ENCODE results near the gene GDI2.
A peak's percentile ranks its signal among the peaks of the same experiment; 100 is the strongest.
"Not testable (repeated sequence)": the region's sequence is repeated elsewhere in the genome, so short reads cannot be mapped to it uniquely, and the experiment has no call there.

GDI2 gene

GRCh38 chr10:5827841-5828240, 14.6 kb upstream of the GDI2 start:
- ATAC-seq, result no peak

GRCh38 chr10:5826511-5826910, 13.3 kb upstream of the GDI2 start:
- ATAC-seq, result not testable (repeated sequence)

- no peak for ATAC-seq
These were observed 5.7 kb upstream of the GDI2 start for GRCh38 chr10:5818894-5819293.

GRCh38 chr10:5818048-5818331, 4.8 kb upstream of the GDI2 start:
- no peak for ATAC-seq

- ATAC-seq, result no peak
These were observed 4.3 kb upstream of the GDI2 start for GRCh38 chr10:5817322-5818047.

- ATAC-seq, result no peak
These were observed 2.9 kb upstream of the GDI2 start for GRCh38 chr10:5816170-5816569.

- ATAC-seq, result no peak
These were observed 1.2 kb upstream of the GDI2 start for GRCh38 chr10:5814110-5815107.

GRCh38 chr10:5813091-5813340, 218 bp downstream of the GDI2 start:
- peak; percentile 21 to 23 for ATAC-seq

- peak; percentile 13 to 25 for ATAC-seq
These were observed 747 bp downstream of the GDI2 start for GRCh38 chr10:5812283-5813090.

GRCh38 chr10:5811387-5811821, 1.8 kb downstream of the GDI2 start:
- ATAC-seq, result no peak

GRCh38 chr10:5810225-5810624, 3.0 kb downstream of the GDI2 start:
- ATAC-seq, result no peak

- ATAC-seq, result peak in 1 of 2 donors; percentile 21
These were observed 3.6 kb downstream of the GDI2 start for GRCh38 chr10:5809527-5810154.

- ATAC-seq, result not testable (repeated sequence)
These were observed 4.3 kb downstream of the GDI2 start for GRCh38 chr10:5808783-5809392.

GRCh38 chr10:5806745-5807144, 6.5 kb downstream of the GDI2 start:
- no peak for ATAC-seq

- no peak for ATAC-seq
These were observed 7.5 kb downstream of the GDI2 start for GRCh38 chr10:5805711-5806110.

GRCh38 chr10:5805260-5805659, 8.0 kb downstream of the GDI2 start:
- no peak for ATAC-seq

GRCh38 chr10:5804386-5804785, 8.8 kb downstream of the GDI2 start:
- ATAC-seq, result no peak

- peak in 1 of 2 donors; percentile 49 for ATAC-seq
These were observed 12.5 kb downstream of the GDI2 start for GRCh38 chr10:5800782-5801181.

GRCh38 chr10:5794236-5794635, 19.0 kb downstream of the GDI2 start:
- ATAC-seq, result no peak

GRCh38 chr10:5789626-5790025, 23.6 kb downstream of the GDI2 start:
- no peak for ATAC-seq

GRCh38 chr10:5788969-5789368, 24.3 kb downstream of the GDI2 start:
- no peak for ATAC-seq

GRCh38 chr10:5783300-5783699, 29.9 kb downstream of the GDI2 start:
- ATAC-seq, result no peak
